HG03457 (cell line): ENCODE results near the gene TMLHE.
"Not testable (repeated sequence)": the region's sequence is repeated elsewhere in the genome, so short reads cannot be mapped to it uniquely, and the experiment has no call there.

Source experiments
- ATAC-seq: cut with Tn5 transposase; IDR thresholded peaks from one replicate; pipeline ENCODE4 v1.9.1; 2021; ENCODE audit warnings: moderate number of reproducible peaks; ENCODE audit not compliant: unreplicated experiment

The TMLHE gene

GRCh38 chrX:155505296-155505695, 107.5 kb downstream of the TMLHE start:
- ATAC-seq: no peak

- ATAC-seq: not testable (repeated sequence)
Measured at GRCh38 chrX:155495134-155495533, 117.6 kb downstream of the TMLHE start.

- ATAC-seq: not testable (repeated sequence)
Measured at GRCh38 chrX:155491421-155491820, 121.3 kb downstream of the TMLHE start.

- ATAC-seq: not testable (repeated sequence)
Measured at GRCh38 chrX:155477136-155477535, 135.6 kb downstream of the TMLHE start.

GRCh38 chrX:155466269-155466938, 146.3 kb downstream of the TMLHE start:
- not testable (repeated sequence) for ATAC-seq

- ATAC-seq: not testable (repeated sequence)
Measured at GRCh38 chrX:155460501-155460900, 152.3 kb downstream of the TMLHE start.

GRCh38 chrX:155458471-155458870, 154.3 kb downstream of the TMLHE start, which contains the start of gene F8A3:
TSS of gene F8A3 (minus strand) at chrX:155458620. CDS start at chrX:155458600, 20 bp downstream.
- peak; percentile 78 for ATAC-seq

- peak; percentile 47 for ATAC-seq
Measured at GRCh38 chrX:155457761-155458447, 154.8 kb downstream of the TMLHE start.

GRCh38 chrX:155441097-155441496, 171.7 kb downstream of the TMLHE start:
- no peak for ATAC-seq
